Measurements from ENCODE around the gene EIF4EBP3. TPM values are rescaled to one million over a fixed set of nuclear protein-coding genes. Genes with fewer than 3 reads are reported as not detected.
A peak's percentile ranks its signal among the peaks of the same experiment; 100 is the strongest.

The EIF4EBP3 gene
- total and polyA plus RNA-seq, 9 of the 15 experiments (the other 6 are each of a cell fraction or from before 2014, with no cell fraction given) = 1.3 to 7.5 (median 3.8) TPM

DNA sequence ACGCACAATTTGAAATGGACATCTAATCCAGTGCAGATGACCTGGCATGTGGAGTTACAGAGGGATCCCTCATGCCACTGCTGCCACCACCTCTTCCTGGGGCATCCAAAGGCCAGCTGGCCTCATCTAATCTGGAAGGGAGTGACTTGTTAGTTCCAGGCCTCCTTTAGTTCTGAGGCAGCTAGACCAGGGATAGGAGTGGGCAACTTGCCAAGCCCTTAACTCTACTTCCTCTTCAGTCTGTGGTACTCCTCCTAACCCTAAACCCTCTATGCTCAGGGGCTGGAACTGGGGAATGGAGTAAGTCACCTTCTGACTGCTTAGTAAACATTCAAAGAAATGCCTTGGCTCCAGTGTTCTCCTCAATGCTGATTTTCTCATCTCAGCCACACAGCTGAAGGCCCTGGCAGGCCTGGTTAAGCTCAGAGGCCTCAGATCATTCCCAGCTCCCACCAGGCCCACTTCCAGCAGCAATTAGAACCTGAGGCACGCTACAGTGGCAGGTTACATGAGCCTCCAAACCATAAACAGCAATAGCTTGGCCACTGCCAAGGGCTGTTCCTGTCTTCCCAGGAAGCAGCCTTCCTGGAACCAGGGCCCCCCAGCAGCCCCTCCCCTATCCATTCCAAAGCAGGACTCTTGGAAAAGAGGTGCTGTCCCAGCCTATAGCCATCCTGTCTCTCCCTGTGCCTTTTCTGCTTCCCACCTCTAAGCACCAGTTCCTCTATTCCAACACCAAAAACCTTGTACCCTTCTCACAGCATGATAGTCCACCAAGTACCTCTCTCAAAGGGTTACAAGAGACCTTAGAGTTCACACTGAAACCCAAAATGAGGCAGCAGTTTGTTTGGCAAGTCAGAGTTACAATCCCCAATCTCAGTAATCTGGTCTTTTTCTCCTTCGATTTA lies 2.0 kb downstream of the EIF4EBP3 start (continued):
- TF ChIP-seq, protein P1, sequence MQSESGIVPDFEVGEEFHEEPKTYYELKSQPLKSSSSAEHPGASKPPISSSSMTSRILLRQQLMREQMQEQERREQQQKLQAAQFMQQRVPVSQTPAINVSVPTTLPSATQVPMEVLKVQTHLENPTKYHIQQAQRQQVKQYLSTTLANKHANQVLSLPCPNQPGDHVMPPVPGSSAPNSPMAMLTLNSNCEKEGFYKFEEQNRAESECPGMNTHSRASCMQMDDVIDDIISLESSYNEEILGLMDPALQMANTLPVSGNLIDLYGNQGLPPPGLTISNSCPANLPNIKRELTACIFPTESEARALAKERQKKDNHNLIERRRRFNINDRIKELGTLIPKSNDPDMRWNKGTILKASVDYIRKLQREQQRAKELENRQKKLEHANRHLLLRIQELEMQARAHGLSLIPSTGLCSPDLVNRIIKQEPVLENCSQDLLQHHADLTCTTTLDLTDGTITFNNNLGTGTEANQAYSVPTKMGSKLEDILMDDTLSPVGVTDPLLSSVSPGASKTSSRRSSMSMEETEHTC (IDR thresholded peaks at IDR 0.05) = no peak
- TF ChIP-seq POLR2AphosphoS5 (IDR thresholded peaks at IDR 0.05; ENCODE audit: control insufficient read depth, insufficient read depth, low read depth, low read length) (peak; percentile 48), SMARCA5 (IDR thresholded peaks at IDR 0.05) (no peak), TAF9B (IDR thresholded peaks at IDR 0.05; ENCODE audit: partially characterized antibody) (no peak), CBX3 (IDR thresholded peaks at IDR 0.05; ENCODE audit: borderline replicate concordance in 1 of 2, low read length in 2 of 2) (peak in 1 of 2 experiments; percentile 30; a peak in 1 of 3 replicates), HDAC1 (IDR thresholded peaks at IDR 0.05) (no peak), ARID4B (CRISPR knock-in tag; IDR thresholded peaks at IDR 0.05) (no peak), EZH2 (IDR thresholded peaks at IDR 0.05; ENCODE audit: borderline replicate concordance, low read depth, low read length) (no peak), POLR2B (IDR thresholded peaks at IDR 0.05; ENCODE audit: low read depth, partially characterized antibody) (peak; percentile 63), RNF2 (IDR thresholded peaks at IDR 0.05) (no peak), DNMT1 (IDR thresholded peaks at IDR 0.05) (no peak), XRCC3 (IDR thresholded peaks at IDR 0.05) (no peak), SIN3B (IDR thresholded peaks at IDR 0.05; ENCODE audit: low read depth) (no peak), NR4A1 (CRISPR knock-in tag; IDR thresholded peaks at IDR 0.05) (no peak), NR4A1 (tag; IDR thresholded peaks at IDR 0.05) (no peak), PHF20 (IDR thresholded peaks at IDR 0.05; ENCODE audit: partially characterized antibody) (no peak), OTX1 (CRISPR knock-in tag; IDR thresholded peaks at IDR 0.05) (0 out of 2 replicates have a peak, but pooled peaks have one; percentile 38), PML (IDR thresholded peaks at IDR 0.05; ENCODE audit: low read length) (no peak), ZNF133 (CRISPR knock-in tag; IDR thresholded peaks at IDR 0.05) (no peak), EP400 (IDR thresholded peaks at IDR 0.05) (no peak), MTA3 (IDR thresholded peaks at IDR 0.05; ENCODE audit: borderline replicate concordance) (no peak; the same call in 1 of the 2 replicates)
- TF ChIP-seq, protein P2, sequence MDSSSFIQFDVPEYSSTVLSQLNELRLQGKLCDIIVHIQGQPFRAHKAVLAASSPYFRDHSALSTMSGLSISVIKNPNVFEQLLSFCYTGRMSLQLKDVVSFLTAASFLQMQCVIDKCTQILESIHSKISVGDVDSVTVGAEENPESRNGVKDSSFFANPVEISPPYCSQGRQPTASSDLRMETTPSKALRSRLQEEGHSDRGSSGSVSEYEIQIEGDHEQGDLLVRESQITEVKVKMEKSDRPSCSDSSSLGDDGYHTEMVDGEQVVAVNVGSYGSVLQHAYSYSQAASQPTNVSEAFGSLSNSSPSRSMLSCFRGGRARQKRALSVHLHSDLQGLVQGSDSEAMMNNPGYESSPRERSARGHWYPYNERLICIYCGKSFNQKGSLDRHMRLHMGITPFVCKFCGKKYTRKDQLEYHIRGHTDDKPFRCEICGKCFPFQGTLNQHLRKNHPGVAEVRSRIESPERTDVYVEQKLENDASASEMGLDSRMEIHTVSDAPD (CRISPR knock-in tag; IDR thresholded peaks at IDR 0.05) = no peak
